K562 (cell line): ENCODE data around the gene SLC2A8. TPM values are rescaled to one million over a fixed set of nuclear protein-coding genes. Genes with fewer than 3 reads are reported as not detected.
A peak's percentile ranks its signal among the peaks of the same experiment; 100 is the strongest.

Experiments
- BDP1 ChIP-seq: IDR thresholded peaks from 3 replicates; pipeline ENCODE4 v1.6.1; 2011; ENCODE audit not compliant: insufficient read length, insufficient read depth
- BRCA1 ChIP-seq, 2 experiments: fragments of 450-650 bp in 1 of 2; sonication (generic) in 1 of 2; formaldehyde crosslinking in 1 of 2; IDR thresholded peaks; 2 replicates each; pipeline versions ENCODE4 v1.5.0 to v1.6.1; 2017 to 2020; ENCODE audit warnings: mild to moderate bottlenecking in 1 of 2, missing genetic modification reagents in 1 of 2
- DACH1 ChIP-seq: fragments of 450-650 bp; IDR thresholded peaks from 2 replicates; pipeline ENCODE4 v1.6.1; 2018; ENCODE audit not compliant: partially characterized antibody
- ETV6 ChIP-seq, 3 experiments: fragments of 150-350 bp in 1 of 3; sonication (generic) in 1 of 3; formaldehyde crosslinking in 1 of 3; IDR thresholded peaks; 2 replicates each; pipeline versions ENCODE4 v1.6.1 to v1.8.0; 2014 to 2022; ENCODE audit warnings: borderline replicate concordance in 2 of 3, low read depth in 2 of 3, antibody characterized with exemption in 1 of 3, low read length in 1 of 3, mild to moderate bottlenecking in 1 of 3, missing genetic modification reagents in 1 of 3
- FUS ChIP-seq: fragments of 200-400 bp; formaldehyde crosslinking; optimal IDR thresholded peaks from 2 replicates; pipeline ENCODE3; 2017; ENCODE audit warnings: low read depth, low read length
- MAFK ChIP-seq: IDR thresholded peaks from 2 replicates; pipeline ENCODE4 v1.6.1; 2011; ENCODE audit warnings: low read length, improper control_type of control experiment
- MLLT1 ChIP-seq, 2 experiments: fragments of 450-650 bp; IDR thresholded peaks; 2 replicates each; pipeline ENCODE4 v1.6.1; 2016
- RBFOX2 ChIP-seq: fragments of 200-400 bp; formaldehyde crosslinking; IDR thresholded peaks from 2 replicates; pipeline ENCODE4 v1.6.1; 2017; ENCODE audit warnings: low read depth, mild to moderate bottlenecking, low read length, moderate library complexity
- RCOR1 ChIP-seq, 2 experiments: IDR thresholded peaks; 2 replicates each; pipeline ENCODE4 v1.6.1; 2012; ENCODE audit warnings: low read depth in 2 of 2, low read length in 2 of 2, borderline replicate concordance in 1 of 2, improper control_type of control experiment in 1 of 2
- TBL1XR1 ChIP-seq, 2 experiments: IDR thresholded peaks; 2 replicates each; pipeline ENCODE4 v1.6.1; 2012; ENCODE audit warnings: improper control_type of control experiment in 2 of 2, low read length in 2 of 2, mild to moderate bottlenecking in 1 of 2
- TBP ChIP-seq: optimal IDR thresholded peaks from 2 replicates; pipeline ENCODE3; 2011; ENCODE audit warnings: low read depth, low read length, improper control_type of control experiment
- TSC22D4 ChIP-seq: fragments of 450-650 bp; IDR thresholded peaks from 2 replicates; pipeline ENCODE4 v1.6.1; 2016; ENCODE audit warnings: missing genetic modification characterization, missing biosample characterization, control low read depth
- ZNF133 ChIP-seq: fragments of 250-450 bp; sonication (Bioruptor Pico); IDR thresholded peaks from 2 replicates; pipeline ENCODE4 v1.4.0; 2020; ENCODE audit warnings: mild to moderate bottlenecking
- ZNF134 ChIP-seq: fragments of 250-450 bp; sonication (Bioruptor Pico); conservative IDR thresholded peaks from 2 replicates; pipeline ENCODE4 v1.4.0; 2020
- ZNF695 ChIP-seq: fragments of 450-650 bp; formaldehyde crosslinking; IDR thresholded peaks from 2 replicates; pipeline ENCODE4 v1.4.0; 2020; ENCODE audit warnings: mild to moderate bottlenecking, moderate library complexity
- ZNF76 ChIP-seq: fragments of 250-450 bp; sonication (Bioruptor Pico); IDR thresholded peaks from 2 replicates; pipeline ENCODE4 v1.4.0; 2020; ENCODE audit warnings: mild to moderate bottlenecking, moderate library complexity, borderline replicate concordance
- ZNF764 ChIP-seq: fragments of 250-450 bp; sonication (Bioruptor Pico); IDR thresholded peaks from 2 replicates; pipeline ENCODE4 v1.4.0; 2020; ENCODE audit warnings: low read depth, mild to moderate bottlenecking, moderate library complexity
- polyA plus RNA-seq, 8 experiments: library from polyadenylated mRNA; depleted of rRNA in 4 of 8; stranded (reverse) in 5 of 8; unstranded in 3 of 8; fragments of >200 nt; fragmentation: Nextera tagmentation in 2 of 8; fragmentation: Illumina TruSeq in 1 of 8; extraction: Ambion mirVana in 2 of 8; extraction: Trizol in 1 of 8; gene quantifications; 2 replicates each; pipeline versions ENCODE4 v1.2.1 to v1.2.3, GENCODE V29; 2011 to 2014; ENCODE audit warnings: inconsistent platforms in 1 of 8, missing spikeins in 1 of 8
- total RNA-seq, 7 experiments: library from RNA; depleted of rRNA in 6 of 7; stranded (reverse); fragments of >200 nt in 6 of 7; fragmentation: Illumina TruSeq in 2 of 7; extraction: Trizol in 2 of 7; gene quantifications; 2 replicates each; pipeline versions ENCODE4 v1.2.1 to v1.2.3, GENCODE V29; 2011 to 2021; ENCODE audit warnings: low replicate concordance in 1 of 7
- TF ChIP-seq, protein P1 (sequence below): sonication (generic); formaldehyde crosslinking; IDR thresholded peaks from 2 replicates; pipeline ENCODE4 v1.8.1; 2023; ENCODE audit warnings: missing genetic modification reagents, mild to moderate bottlenecking, borderline replicate concordance
- TF ChIP-seq, protein P2 (sequence below): sonication (generic); formaldehyde crosslinking; IDR thresholded peaks from 2 replicates; pipeline ENCODE4 v1.8.0; 2022; ENCODE audit warnings: mild to moderate bottlenecking, missing genetic modification reagents

The SLC2A8 gene
- total and polyA plus RNA-seq, 9 of the 15 experiments (the other 6 are each of a cell fraction or from before 2014, with no cell fraction given) = 0.13 to 12.9 (median 5.2) TPM

DNA sequence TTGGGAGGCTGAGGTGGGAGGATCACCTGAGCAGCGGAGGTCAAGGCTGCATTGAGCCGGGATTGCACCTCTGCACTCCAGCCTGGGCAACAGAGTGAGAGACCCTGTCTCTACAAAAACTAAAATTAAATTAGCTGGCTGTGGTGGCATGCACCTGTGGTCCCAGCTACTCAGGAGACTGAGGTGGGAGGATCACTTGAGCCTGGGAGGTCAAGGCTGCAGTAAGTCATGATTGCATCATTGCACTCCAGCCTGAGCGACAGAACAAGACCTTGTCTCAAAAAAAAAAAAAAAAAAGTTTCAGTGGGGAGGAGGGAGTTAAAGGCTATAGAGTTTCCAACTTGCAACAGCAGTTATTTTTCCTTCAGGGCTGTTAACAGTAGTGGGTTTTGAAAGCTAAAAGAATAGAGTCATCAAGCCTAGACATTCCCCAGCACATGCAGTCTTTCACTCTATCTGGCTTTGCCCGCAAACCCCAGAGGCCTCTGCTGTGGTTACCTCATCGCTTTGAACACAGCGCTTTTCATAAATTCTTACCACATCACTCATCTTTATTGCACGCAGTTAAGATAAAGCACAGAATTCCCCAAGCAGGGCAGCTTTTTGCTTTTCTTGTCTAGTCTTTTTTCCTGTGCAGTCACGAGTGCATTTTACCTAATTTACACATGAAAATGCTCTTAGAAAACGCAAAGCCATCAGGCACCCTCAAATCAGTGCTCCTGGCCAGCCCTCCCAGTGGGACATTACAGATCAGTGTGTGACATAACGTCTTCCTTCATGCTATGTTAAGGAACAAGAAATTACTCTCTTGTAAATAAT, 8.7 kb upstream of the SLC2A8 start (continued):
- no peak for TF ChIP-seq TBP
- TF ChIP-seq, protein P1, sequence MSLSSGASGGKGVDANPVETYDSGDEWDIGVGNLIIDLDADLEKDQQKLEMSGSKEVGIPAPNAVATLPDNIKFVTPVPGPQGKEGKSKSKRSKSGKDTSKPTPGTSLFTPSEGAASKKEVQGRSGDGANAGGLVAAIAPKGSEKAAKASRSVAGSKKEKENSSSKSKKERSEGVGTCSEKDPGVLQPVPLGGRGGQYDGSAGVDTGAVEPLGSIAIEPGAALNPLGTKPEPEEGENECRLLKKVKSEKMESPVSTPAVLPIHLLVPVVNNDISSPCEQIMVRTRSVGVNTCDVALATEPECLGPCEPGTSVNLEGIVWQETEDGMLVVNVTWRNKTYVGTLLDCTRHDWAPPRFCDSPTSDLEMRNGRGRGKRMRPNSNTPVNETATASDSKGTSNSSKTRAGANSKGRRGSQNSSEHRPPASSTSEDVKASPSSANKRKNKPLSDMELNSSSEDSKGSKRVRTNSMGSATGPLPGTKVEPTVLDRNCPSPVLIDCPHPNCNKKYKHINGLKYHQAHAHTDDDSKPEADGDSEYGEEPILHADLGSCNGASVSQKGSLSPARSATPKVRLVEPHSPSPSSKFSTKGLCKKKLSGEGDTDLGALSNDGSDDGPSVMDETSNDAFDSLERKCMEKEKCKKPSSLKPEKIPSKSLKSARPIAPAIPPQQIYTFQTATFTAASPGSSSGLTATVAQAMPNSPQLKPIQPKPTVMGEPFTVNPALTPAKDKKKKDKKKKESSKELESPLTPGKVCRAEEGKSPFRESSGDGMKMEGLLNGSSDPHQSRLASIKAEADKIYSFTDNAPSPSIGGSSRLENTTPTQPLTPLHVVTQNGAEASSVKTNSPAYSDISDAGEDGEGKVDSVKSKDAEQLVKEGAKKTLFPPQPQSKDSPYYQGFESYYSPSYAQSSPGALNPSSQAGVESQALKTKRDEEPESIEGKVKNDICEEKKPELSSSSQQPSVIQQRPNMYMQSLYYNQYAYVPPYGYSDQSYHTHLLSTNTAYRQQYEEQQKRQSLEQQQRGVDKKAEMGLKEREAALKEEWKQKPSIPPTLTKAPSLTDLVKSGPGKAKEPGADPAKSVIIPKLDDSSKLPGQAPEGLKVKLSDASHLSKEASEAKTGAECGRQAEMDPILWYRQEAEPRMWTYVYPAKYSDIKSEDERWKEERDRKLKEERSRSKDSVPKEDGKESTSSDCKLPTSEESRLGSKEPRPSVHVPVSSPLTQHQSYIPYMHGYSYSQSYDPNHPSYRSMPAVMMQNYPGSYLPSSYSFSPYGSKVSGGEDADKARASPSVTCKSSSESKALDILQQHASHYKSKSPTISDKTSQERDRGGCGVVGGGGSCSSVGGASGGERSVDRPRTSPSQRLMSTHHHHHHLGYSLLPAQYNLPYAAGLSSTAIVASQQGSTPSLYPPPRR (CRISPR knock-in tag) = no peak
- no peak for TF ChIP-seq MAFK
- no peak for TF ChIP-seq TSC22D4 (tag)
- TF ChIP-seq BDP1 = no peak
- TF ChIP-seq ETV6 (IDR thresholded peaks at IDR 0.05; ENCODE audit: borderline replicate concordance in 1 of 2, low read depth in 2 of 2, low read length in 1 of 2) = no peak
- TF ChIP-seq ETV6 (CRISPR knock-in tag; IDR thresholded peaks at IDR 0.05; ENCODE audit: borderline replicate concordance) = no peak
- TF ChIP-seq RCOR1 (IDR thresholded peaks at IDR 0.05; ENCODE audit: borderline replicate concordance in 1 of 2, low read depth in 2 of 2, low read length in 2 of 2) = peak in 1 of 2 experiments; percentile 93; a peak in 2 of 4 replicates
- TF ChIP-seq DACH1 = no peak
- no peak for TF ChIP-seq RBFOX2
- TF ChIP-seq TBL1XR1 (IDR thresholded peaks at IDR 0.05; ENCODE audit: low read length in 2 of 2) = no peak
- TF ChIP-seq ZNF764 = no peak
- TF ChIP-seq ZNF76 (CRISPR knock-in tag) = no peak
- no peak for TF ChIP-seq ZNF695 (CRISPR knock-in tag)
- TF ChIP-seq BRCA1 (IDR thresholded peaks at IDR 0.05) = no peak
- TF ChIP-seq BRCA1 (CRISPR knock-in tag; IDR thresholded peaks at IDR 0.05) = no peak
- no peak for TF ChIP-seq FUS
- no peak for TF ChIP-seq ZNF134 (CRISPR knock-in tag)
- no peak for TF ChIP-seq ZNF133 (CRISPR knock-in tag)
- TF ChIP-seq, protein P2, sequence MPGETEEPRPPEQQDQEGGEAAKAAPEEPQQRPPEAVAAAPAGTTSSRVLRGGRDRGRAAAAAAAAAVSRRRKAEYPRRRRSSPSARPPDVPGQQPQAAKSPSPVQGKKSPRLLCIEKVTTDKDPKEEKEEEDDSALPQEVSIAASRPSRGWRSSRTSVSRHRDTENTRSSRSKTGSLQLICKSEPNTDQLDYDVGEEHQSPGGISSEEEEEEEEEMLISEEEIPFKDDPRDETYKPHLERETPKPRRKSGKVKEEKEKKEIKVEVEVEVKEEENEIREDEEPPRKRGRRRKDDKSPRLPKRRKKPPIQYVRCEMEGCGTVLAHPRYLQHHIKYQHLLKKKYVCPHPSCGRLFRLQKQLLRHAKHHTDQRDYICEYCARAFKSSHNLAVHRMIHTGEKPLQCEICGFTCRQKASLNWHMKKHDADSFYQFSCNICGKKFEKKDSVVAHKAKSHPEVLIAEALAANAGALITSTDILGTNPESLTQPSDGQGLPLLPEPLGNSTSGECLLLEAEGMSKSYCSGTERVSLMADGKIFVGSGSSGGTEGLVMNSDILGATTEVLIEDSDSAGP (CRISPR knock-in tag) = no peak
- no peak for TF ChIP-seq MLLT1 (IDR thresholded peaks at IDR 0.05)
